Measurements from ENCODE around the gene HOXB6.

The HOXB6 gene

DNA sequence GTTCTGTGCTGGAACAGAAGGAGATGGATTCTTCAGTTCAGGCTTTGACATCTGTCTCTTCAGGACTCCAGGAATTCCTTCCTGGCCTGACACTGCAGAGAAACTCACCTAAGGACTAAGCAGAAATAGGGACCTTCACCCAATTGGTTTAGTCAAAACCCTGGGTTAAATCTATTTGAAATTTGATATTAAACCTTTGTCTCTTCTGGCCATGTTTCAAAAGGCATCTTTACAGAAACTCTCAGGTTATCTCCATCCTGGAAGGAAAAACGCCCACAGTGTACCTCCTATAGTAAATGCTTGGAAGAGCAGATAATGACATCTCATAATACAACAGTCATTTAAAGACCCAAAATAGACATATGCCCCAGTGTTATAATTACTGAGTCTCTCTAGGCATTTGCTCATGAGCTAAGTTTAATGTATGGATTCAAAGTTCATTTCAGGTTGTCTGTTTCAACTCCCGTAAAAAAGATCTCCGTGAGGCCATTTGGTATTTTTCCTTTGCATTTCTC is 21.0 kb downstream of the HOXB6 start:
- DNase-seq = no peak

DNA sequence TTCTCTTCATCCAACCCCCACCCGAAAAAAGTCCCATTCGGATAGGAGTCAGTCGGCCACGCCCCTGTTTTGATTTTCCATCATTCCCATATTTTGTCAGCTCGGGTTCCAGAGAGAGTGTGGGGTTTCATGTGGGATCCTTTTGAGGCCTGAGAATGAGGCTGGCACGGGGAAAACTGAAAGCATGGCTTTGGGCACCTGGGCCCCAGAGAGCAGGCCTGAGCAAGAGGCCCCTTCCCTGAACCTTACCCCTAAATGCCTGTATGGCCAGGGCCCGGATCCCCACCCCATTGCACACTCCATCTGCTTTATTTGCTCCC is 22.1 kb downstream of the HOXB6 start:
- DNase-seq = no peak

DNA sequence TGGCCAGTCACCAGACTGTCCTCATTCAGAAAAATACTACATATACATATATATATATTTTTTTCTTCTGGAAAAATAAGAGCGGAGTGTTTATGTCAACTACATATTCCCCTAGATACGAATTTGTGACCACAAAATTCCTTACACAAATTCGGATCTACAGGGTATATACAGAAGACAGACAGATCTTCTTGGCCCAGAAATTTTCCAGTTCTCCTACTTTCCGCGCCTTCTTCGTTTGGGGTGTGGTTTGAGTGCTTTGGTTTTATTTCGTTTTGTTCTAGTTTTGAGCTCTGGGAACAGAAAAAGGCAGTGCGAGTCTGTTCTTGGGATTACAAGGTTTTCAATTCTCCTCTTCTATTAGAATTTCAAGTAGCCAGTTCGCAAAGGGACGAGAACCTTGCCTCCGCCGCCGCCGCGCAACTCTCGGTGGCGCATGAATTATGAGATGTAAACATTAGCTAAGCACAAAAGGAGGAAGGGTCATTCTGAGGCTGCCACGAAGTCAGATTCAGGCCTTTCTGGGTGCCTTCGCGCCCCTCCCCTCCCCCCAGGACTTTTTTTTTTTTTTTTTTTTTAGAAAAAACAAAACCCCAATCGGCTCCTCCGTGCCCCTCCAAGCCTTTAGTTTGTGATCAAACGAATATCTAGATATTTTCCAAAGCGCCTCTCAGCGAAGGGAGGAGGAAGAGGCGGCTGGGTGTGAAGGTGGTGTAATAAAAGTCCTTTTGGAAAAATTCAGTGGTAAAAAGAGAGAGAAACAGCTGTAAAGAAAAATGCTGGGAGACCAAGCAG is 24.8 kb downstream of the HOXB6 start:
- no peak for DNase-seq

- no peak for DNase-seq
Observed at GRCh38 chr17:48579471-48579759, 25.4 kb downstream of the HOXB6 start.

DNA sequence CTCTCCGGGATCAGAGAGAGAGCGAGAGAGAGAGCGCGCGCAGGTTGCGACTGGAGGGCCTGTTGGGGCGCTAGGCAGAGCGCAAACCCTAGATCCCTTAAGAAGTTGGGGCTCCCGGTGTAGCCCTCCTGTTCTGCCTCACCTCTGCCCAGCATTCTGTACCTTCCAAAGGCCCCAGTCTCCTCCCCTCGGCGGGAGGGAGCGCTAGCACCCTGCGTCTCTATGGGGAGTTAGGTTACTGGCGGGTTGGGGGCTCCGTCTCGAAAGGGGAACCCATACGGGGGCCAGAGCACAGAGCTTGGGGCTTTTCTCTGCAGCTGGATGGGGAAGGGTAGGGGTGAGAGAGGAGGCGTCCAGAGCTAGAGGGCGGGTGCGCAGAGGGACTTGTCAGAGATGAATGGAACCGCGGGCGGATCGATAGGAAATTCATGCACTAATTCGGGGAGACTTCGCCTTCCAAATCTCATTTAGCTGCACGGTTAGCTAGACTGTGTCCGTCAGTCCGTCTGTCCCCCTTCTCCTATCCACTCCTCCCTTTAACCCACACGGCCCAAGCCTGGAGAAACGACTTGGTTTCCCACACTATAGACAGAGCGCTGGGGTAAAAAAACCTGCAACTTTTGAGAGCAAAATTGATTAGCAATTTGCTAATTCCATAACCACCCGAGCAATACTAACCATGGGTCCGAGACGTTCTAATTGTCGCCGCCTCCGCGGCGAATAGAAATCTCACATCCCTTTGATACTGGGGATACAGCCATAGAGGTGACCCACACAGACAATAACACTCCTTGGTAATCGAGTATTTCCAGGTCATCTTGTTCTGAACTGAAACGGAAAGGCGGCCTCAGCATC is 25.9 kb downstream of the HOXB6 start:
- DNase-seq = no peak

- peak in 3 of 51 donors; percentile 1 to 10 (median 2) for DNase-seq
Observed at GRCh38 chr17:48577946-48578615, 26.7 kb downstream of the HOXB6 start, which contains the start of gene HOXB4. Gene HOXB4, minus strand, starts transcription at chr17:48578350. Its CDS starts 31 bp downstream, at chr17:48578319.

GRCh38 chr17:48577330-48577945 is 27.3 kb downstream of the HOXB6 start:
- DNase-seq = no peak

DNA sequence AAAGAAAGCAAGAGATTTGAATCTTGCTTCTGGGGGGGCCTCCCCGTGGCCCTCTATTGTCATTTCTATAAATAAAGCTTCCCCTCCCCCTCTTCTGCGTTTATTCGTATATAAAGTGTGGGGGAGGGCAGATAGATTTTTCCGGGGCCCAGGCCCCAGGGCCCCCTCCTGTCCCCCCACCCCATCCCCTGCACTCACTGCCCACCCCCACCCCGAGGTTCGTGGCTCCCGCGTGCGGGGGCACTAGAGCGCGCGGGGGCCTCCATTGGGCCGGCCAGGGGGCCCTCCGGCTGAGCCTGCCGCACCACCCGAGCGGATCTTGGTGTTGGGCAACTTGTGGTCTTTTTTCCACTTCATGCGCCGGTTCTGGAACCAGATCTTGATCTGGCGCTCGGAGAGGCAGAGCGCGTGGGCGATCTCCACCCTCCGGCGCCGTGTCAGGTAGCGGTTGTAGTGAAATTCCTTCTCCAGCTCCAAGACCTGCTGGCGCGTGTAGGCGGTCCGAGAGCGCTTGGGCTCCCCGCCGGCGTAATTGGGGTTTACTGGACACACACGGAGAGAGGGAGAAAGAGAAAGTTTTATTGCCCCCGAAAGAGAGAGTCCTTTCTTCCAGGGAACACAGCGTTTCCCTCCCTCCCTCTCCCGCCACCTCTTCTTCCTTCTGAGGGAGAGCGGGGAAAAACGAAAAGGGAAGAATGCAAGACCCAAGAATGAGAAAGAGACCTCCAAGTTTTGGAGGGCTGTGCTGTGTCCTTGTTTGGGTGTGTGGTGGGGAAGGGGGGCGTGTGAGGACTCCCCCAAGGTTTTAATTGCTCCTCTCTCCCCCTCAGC is 28.1 kb downstream of the HOXB6 start:
- no peak for DNase-seq

DNA sequence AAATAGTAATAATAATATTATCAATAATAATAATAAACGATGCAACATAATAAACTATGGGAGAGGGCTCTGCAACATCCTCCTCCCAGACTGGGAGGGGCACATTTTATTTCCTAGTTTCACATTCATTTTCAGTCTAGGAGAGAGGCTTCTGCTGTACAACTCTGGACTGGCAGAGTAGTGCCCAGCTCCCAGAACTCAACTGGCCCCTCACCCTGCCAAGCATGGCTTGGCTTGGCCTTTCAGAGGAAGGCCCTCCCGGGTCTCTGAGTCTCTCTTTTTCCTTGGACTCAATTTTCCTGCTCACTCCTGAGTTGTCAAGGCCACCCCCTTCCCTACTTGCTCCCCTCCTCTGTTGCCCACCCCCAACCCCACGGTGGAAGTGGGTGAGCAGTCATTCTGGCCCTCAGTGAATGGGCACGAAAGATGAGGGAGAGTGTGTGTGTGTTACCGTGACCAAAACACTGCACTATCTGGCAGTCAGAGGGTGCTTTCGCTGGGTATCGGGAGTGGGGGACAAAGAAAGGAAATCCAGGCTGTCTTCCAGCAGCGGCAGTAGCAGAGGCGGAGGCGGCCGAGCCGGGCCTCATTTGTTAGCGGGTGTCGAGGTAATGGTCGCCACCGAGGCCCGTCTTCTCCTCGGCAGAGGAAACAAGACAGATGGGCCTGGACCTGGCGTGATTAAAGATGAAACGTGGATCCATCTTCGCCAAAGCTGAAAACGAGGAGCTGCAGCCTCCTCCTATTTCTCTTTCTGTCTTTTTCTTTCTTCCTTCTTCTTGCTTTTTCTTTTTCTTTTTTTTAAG is 28.9 kb downstream of the HOXB6 start:
- no peak for DNase-seq

GRCh38 chr17:48575066-48575582 is 29.7 kb downstream of the HOXB6 start:
- no peak for DNase-seq

GRCh38 chr17:48574505-48575065 is 30.2 kb downstream of the HOXB6 start:
- DNase-seq = no peak

DNA sequence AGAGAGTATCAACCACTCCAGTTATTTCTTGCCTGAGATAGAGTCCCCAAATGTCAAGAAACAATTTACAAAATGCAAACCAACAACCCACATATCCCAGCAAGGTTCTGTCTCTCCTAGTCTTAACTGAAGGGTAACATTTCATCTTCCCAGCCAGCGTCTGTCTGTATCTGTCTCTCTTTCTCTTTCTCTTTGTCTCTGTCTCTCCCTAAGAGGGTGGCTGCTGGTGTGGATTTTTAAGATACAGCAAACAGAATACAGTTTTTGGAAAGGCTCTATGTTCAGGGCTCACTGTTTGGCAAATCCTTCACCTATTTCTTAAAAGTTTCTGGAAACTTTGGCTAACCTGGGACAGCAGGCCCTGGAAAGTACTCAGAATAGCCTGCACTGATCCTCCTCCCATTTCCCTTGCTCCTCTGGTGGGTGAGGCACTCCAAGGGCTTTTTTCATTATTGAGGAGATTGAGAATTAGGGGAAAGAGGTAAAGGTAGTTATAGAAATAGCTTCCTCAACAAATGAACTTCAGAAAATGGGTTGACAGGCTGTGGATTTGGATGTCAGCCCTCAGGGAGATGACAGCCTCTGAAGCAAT is 32.9 kb downstream of the HOXB6 start:
- DNase-seq = no peak

DNA sequence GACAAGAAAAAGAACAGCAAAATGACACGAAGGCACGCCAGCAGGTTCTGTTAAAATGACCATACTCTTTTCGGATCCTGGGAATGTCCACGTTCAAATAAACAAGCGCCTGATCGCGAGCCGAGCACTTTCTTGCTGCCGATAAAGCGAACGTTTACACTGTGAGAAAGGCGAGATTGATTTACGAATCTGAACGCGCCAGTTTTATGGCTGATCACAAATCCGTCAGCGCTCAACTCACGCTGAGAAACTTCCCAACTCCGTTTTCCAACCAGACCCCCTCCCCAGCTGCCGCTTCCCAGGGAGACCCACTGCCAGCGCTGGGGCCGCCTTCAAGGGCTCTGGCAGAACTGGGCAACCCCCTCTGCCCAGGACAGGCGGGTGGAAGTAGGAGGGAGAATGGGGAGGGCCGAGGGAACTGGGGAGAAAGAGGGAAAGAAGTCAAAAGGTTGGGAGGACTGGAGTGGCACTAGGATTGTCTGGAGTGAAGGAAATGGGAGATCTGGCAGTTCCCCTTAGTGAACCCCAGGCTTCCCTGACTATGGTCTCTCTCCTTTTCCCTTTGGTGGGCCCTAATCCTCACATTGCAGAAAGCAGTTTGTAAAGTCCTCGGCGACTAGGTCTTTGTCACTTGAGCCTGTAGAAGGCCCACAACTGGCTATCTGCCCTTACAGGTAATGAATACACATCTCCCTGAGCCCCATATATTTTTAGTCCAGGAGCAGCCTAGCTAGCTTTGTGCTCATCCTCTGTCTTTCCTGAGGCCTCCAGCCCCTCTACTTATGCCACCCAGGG is 33.6 kb downstream of the HOXB6 start:
- DNase-seq = no peak

- DNase-seq = no peak
Observed at GRCh38 chr17:48570325-48571023, 34.3 kb downstream of the HOXB6 start.

- DNase-seq = no peak
Observed at GRCh38 chr17:48569674-48570324, 35.0 kb downstream of the HOXB6 start.

- DNase-seq = no peak
Observed at GRCh38 chr17:48569240-48569582, 35.6 kb downstream of the HOXB6 start.
